Cortex of kidney (tissue), 1 donor: ENCODE data around the gene SPRR2D.
"Not testable (repeated sequence)": the region's sequence is repeated elsewhere in the genome, so short reads cannot be mapped to it uniquely, and the experiment has no call there.

Source experiments
- DNase-seq: peaks from one replicate; lab custom pipeline; 2025; lab: John Stamatoyannopoulos, UW

Gene SPRR2D

GRCh38 chr1:153011235-153011758 lies 29.6 kb downstream of the SPRR2D start:
- DNase-seq, result not testable (repeated sequence)

- DNase-seq, result no peak
These were observed 39.5 kb downstream of the SPRR2D start, which contains the start of gene SPRR3 for GRCh38 chr1:153001382-153001781. TSS of gene SPRR3 (plus strand) at chr1:153001749. CDS start at chr1:153003021, 1,272 bp downstream.

- no peak for DNase-seq
These were observed 40.6 kb downstream of the SPRR2D start for GRCh38 chr1:153000294-153000693.

- DNase-seq, result no peak
These were observed 41.1 kb downstream of the SPRR2D start for GRCh38 chr1:152999818-153000217.

GRCh38 chr1:152998476-152998875 lies 42.4 kb downstream of the SPRR2D start:
- DNase-seq, result no peak

- no peak for DNase-seq
These were observed 43.0 kb downstream of the SPRR2D start for GRCh38 chr1:152997901-152998300.

- DNase-seq, result no peak
These were observed 44.1 kb downstream of the SPRR2D start for GRCh38 chr1:152996633-152997400.

GRCh38 chr1:152995842-152996241 lies 45.1 kb downstream of the SPRR2D start:
- DNase-seq, result no peak

- DNase-seq, result no peak
These were observed 47.7 kb downstream of the SPRR2D start for GRCh38 chr1:152993186-152993585.
